DOHH2 (cell line): Measurements from ENCODE around the gene GPRIN3.

ENCODE experiments used
- H3F3A ChIP-seq: fragments of 200-600 bp; sonication (generic), shearing (Covaris generic); 2 replicates; pipeline ENCODE4 v1.6.0; 2016; ENCODE audit warnings: antibody characterized with exemption, mild to moderate bottlenecking; ENCODE audit not compliant: control insufficient read depth, insufficient read depth
- H3K27ac ChIP-seq: fragments of 200-600 bp; sonication (generic); 2 replicates; pipeline ENCODE4 v1.5.1; 2014; ENCODE audit warnings: low read depth, mild to moderate bottlenecking, low read length, moderate library complexity
- H3K27me3 ChIP-seq: fragments of 200-600 bp; sonication (generic); 2 replicates; pipeline ENCODE4 v1.6.1; 2014; ENCODE audit warnings: mild to moderate bottlenecking, low read length, mixed read lengths; ENCODE audit not compliant: control insufficient read depth
- H3K36me3 ChIP-seq: fragments of 200-600 bp; sonication (generic); 2 replicates; pipeline ENCODE4 v1.6.1; 2014; ENCODE audit warnings: mild to moderate bottlenecking, low read length, moderate library complexity, mixed read lengths; ENCODE audit not compliant: control insufficient read depth
- H3K4me1 ChIP-seq: fragments of 200-600 bp; sonication (generic); 2 replicates; pipeline ENCODE4 v1.6.1; 2014; ENCODE audit warnings: mild to moderate bottlenecking, low read length, mixed read lengths; ENCODE audit not compliant: control insufficient read depth
- H3K4me2 ChIP-seq: fragments of 200-600 bp; sonication (generic); 2 replicates; pipeline ENCODE4 v1.6.0; 2014; ENCODE audit warnings: mild to moderate bottlenecking, low read length, moderate library complexity
- H3K4me3 ChIP-seq: fragments of 200-600 bp; sonication (generic); 2 replicates; pipeline ENCODE4 v1.5.1; 2014; ENCODE audit warnings: mild to moderate bottlenecking, low read length, mixed read lengths
- H3K79me2 ChIP-seq: fragments of 200-600 bp; sonication (generic); 2 replicates; pipeline ENCODE4 v1.6.1; 2014; ENCODE audit warnings: mild to moderate bottlenecking, low read length, mixed read lengths; ENCODE audit not compliant: control insufficient read depth
- H3K9me2 ChIP-seq: fragments of 200-600 bp; sonication (generic); replicated peaks from 2 replicates; pipeline ENCODE4 v1.6.1; 2014; ENCODE audit warnings: mild to moderate bottlenecking, low read length, mixed read lengths; ENCODE audit not compliant: control insufficient read depth
- H3K9me3 ChIP-seq: fragments of 200-600 bp; sonication (generic); 2 replicates; pipeline ENCODE4 v1.6.1; 2014; ENCODE audit warnings: antibody characterized with exemption, low read length, mixed read lengths; ENCODE audit not compliant: control insufficient read depth, insufficient read depth
- H4K20me1 ChIP-seq: fragments of 200-600 bp; sonication (generic); 2 replicates; pipeline ENCODE4 v1.6.0; 2014; ENCODE audit warnings: low read depth, mild to moderate bottlenecking, antibody characterized with exemption, low read length, moderate library complexity; ENCODE audit not compliant: control insufficient read depth, insufficient read depth
- EZH2phosphoT487 ChIP-seq: fragments of 200-600 bp; sonication (generic); IDR thresholded peaks from 2 replicates; pipeline ENCODE4 v1.6.1; 2017; ENCODE audit warnings: borderline replicate concordance, mild to moderate bottlenecking, antibody characterized with exemption, low read length, moderate library complexity, mixed read lengths
- TF ChIP-seq, protein P1 (sequence below): fragments of 200-600 bp; sonication (generic); IDR thresholded peaks from one replicate; pipeline ENCODE4 v1.5.1; 2014; ENCODE audit warnings: antibody characterized with exemption, mild to moderate bottlenecking, low read depth, low read length; ENCODE audit not compliant: poor library complexity, severe bottlenecking

The GPRIN3 gene

DNA sequence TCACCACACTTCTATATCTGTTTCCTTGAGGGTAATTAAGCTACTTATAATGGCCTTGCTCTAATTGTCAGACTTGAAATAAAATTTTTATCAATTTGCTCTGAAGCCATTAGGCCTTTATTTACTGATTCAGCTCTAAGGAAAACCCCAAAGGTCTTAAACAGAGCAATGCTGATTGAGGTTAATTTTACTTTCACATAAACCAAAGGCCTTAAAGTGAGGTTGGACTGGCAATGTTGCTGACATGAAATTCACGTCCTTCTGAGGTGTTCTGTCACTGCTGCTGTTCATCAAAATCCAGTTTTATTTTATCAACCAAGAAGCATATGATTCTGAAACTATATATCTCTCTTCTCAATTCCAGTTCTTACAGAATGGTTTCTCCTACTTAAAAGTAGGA lies 21.7 kb upstream of the GPRIN3 start:
- Histone ChIP-seq H3K9me3 (no peaks in the 10 kb centered on the region), H3K36me3 (no peaks in the 10 kb centered on the region), H3K79me2 (no peaks in the 10 kb centered on the region), H3K27me3 (no peaks in the 10 kb centered on the region), H3K27ac (no peak overlapping the region), H4K20me1 (no peaks in the 10 kb centered on the region), H3K4me3 (no peak overlapping the region), H3K9me2 (no peaks in the 10 kb centered on the region), H3K4me1 (peaks cover 27% of the 10 kb centered on the region), H3F3A (peaks cover 3% of the 10 kb centered on the region; the same call in 1 of the 2 replicates), H3K4me2 (no peak overlapping the region)
- TF ChIP-seq, protein P1, sequence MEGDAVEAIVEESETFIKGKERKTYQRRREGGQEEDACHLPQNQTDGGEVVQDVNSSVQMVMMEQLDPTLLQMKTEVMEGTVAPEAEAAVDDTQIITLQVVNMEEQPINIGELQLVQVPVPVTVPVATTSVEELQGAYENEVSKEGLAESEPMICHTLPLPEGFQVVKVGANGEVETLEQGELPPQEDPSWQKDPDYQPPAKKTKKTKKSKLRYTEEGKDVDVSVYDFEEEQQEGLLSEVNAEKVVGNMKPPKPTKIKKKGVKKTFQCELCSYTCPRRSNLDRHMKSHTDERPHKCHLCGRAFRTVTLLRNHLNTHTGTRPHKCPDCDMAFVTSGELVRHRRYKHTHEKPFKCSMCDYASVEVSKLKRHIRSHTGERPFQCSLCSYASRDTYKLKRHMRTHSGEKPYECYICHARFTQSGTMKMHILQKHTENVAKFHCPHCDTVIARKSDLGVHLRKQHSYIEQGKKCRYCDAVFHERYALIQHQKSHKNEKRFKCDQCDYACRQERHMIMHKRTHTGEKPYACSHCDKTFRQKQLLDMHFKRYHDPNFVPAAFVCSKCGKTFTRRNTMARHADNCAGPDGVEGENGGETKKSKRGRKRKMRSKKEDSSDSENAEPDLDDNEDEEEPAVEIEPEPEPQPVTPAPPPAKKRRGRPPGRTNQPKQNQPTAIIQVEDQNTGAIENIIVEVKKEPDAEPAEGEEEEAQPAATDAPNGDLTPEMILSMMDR, result no peak
- TF ChIP-seq EZH2phosphoT487, result no peak

- Histone ChIP-seq H3K9me2 (no peaks in the 10 kb centered on the region), H3F3A (peaks cover 3% of the 10 kb centered on the region; the same call in 1 of the 2 replicates), H3K27me3 (no peaks in the 10 kb centered on the region), H3K27ac (peak overlapping the region; percentile 57), H3K36me3 (no peaks in the 10 kb centered on the region), H3K9me3 (no peaks in the 10 kb centered on the region), H3K4me1 (peaks cover 25% of the 10 kb centered on the region), H3K4me2 (peak overlapping the region; percentile 67), H3K4me3 (peak overlapping the region; percentile 51), H3K79me2 (no peaks in the 10 kb centered on the region), H4K20me1 (no peaks in the 10 kb centered on the region)
- TF ChIP-seq, protein P1, result no peak
- TF ChIP-seq EZH2phosphoT487, result no peak
These were observed 17.1 kb upstream of the GPRIN3 start for GRCh38 chr4:89324671-89325070.

DNA sequence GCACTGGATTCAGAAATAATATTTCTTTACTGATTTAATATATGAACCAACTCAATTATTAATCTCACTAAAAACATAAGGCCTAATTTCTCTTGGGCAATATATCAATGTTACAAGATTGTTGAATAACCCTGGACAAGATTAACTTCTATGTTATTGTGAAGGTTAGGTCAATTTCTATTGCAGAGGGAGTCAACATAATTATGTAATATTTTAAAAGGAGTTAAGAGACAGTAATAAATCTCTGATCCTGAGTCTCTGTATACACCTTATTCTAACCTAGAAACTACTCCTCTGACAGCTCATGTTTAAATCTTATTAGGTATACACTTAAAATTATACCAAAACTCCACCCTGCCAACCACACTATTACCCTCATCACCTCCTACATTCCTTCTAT lies 15.1 kb upstream of the GPRIN3 start:
- Histone ChIP-seq H3F3A (peaks cover 3% of the 10 kb centered on the region; the same call in 1 of the 2 replicates), H3K27ac (no peak overlapping the region), H3K9me2 (no peaks in the 10 kb centered on the region), H3K4me1 (peaks cover 30% of the 10 kb centered on the region), H3K79me2 (no peaks in the 10 kb centered on the region), H3K27me3 (no peaks in the 10 kb centered on the region), H3K9me3 (no peaks in the 10 kb centered on the region), H3K36me3 (no peaks in the 10 kb centered on the region), H4K20me1 (no peaks in the 10 kb centered on the region), H3K4me2 (no peak overlapping the region), H3K4me3 (no peak overlapping the region)
- TF ChIP-seq EZH2phosphoT487, result no peak
- TF ChIP-seq, protein P1, result no peak

GRCh38 chr4:89319756-89320155 lies 12.2 kb upstream of the GPRIN3 start:
- no peaks in the 10 kb centered on the region for H3K27me3 ChIP-seq
- no peaks in the 10 kb centered on the region for H4K20me1 ChIP-seq
- H3K4me1 ChIP-seq, result peaks cover 45% of the 10 kb centered on the region
- no peaks in the 10 kb centered on the region for H3F3A ChIP-seq
- no peak overlapping the region for H3K27ac ChIP-seq
- H3K9me3 ChIP-seq, result no peaks in the 10 kb centered on the region
- H3K4me2 ChIP-seq, result no peak overlapping the region
- H3K9me2 ChIP-seq, result no peaks in the 10 kb centered on the region
- no peak for TF ChIP-seq EZH2phosphoT487
- TF ChIP-seq, protein P1, result no peak
- H3K79me2 ChIP-seq, result no peaks in the 10 kb centered on the region
- no peaks in the 10 kb centered on the region for H3K36me3 ChIP-seq
- H3K4me3 ChIP-seq, result no peak overlapping the region
